HG03432 (cell line): Measurements from ENCODE around the gene SRXN1.

Source experiments
- ATAC-seq: cut with Tn5 transposase; IDR thresholded peaks from one replicate; pipeline ENCODE4 v1.9.1; 2021; ENCODE audit warnings: mild to moderate bottlenecking, moderate library complexity; ENCODE audit not compliant: unreplicated experiment

The SRXN1 gene

DNA sequence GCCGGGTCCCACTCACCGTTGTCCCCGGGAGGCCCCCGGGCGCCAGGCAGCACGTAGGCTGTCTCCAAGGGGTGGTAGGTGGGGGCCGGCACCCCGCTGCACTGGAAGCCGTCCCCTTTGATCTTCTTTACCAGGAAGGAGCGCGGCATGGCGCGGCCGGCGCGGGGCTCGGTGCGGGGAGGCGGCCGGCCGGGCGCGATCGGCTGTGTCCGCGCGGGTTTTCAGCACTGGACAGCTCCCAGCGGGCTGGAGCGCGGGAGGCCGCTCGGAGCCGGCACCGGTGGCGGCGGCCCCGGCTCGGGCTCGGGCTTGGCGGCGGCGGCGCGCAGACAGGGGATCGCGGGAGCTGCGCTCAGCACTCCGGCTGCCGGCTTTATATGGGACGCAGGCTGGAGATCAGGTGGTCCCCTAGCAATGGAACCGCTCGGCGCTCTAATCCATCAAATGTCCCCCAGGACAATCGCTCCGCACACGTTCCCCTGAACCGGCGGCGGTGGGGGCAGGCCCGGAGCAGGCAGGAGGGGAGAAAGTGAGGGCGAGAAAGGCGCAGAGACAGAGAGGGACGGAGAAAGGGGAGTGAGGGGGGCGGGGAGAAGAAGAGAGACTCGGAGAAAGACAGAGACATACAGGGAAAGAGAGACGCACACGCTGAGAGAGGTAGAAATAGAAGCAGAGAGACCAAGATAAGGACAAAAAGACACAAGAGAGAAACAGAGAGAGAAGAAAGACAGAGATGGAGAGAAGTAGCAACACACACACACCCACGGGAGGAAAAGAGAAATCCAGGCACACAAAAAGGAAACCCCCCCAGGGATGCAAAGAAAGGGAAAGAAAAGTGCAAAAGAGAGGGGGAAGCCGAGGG is 22.7 kb upstream of the SRXN1 start, which contains the start of gene SCRT2:
TSS of gene SCRT2 (minus strand) at position 350 of the 862 bp plus-strand sequence. CDS start at position 149, 201 bp downstream.
- no peak for ATAC-seq

DNA sequence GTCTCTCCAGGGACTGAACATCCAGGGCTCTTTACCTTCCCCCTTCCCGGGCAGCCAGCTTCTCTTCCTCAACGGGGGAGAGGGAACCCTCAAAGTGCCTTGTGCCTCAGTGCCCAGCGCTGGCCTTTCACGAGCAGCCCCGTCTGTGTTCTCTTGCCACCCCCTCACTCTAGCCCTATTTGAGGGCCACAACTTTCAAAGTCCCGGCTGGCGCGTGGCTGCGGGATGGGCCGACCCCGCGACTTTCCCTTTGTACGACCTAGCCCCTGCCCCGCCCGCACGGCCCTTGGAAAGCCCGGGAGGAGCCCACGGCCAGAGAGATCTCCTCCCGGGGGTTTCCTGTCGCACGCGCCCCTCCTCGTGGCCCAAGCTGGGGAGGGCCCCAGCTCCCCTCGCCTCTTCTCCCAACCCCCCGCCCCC is 22.0 kb upstream of the SRXN1 start:
- ATAC-seq = no peak

DNA sequence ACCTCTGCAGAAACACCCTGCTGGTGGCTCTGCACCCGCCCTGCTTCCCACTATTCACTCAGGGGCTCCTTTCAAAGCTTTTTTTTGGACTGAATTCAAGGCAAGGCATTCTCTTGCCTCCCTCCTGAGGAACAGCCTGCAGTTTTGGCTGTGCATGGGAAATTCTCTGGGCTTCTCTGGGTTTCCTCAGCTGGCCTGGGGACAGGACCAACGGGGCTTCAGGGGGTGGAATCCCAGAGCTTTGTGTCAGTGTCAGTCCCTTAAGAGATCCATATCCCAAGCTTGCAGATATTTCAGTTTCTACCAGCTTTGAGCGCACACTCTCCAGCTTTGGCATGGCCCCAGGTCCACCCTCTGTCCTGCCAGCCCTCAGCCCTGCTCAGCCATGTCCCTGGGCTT is 20.6 kb upstream of the SRXN1 start:
- ATAC-seq = no peak

DNA sequence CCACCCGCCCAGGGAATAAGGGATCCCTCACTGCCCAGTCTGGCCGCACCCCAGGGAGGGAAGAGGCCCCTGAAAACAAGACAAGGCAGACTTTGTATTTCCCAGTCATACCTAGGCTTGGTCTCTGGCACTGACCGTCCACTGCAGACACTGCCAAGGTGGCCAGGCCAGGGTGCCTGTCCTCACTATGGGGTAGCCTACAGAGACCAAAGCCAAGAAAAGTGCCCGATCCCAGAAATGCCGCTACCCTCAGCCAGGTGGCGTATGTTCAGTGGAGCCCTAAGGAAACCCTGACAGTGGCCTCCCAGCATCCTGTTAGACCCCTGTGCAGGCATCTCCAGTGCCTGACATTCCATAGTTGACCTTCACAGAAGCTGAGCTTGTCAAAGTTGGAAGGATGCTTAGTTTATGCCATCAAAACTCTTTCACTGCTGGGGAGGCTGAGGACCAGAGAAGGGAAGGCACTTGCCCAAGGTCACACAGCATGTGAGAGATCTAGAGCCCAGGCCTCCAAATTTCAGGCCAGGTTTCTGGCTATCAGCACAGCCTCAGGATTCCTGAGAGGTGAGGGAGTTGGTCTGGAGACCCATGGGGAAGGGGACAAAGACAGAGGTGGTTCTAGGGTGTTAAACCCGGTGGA is 20.1 kb upstream of the SRXN1 start:
- no peak for ATAC-seq

DNA sequence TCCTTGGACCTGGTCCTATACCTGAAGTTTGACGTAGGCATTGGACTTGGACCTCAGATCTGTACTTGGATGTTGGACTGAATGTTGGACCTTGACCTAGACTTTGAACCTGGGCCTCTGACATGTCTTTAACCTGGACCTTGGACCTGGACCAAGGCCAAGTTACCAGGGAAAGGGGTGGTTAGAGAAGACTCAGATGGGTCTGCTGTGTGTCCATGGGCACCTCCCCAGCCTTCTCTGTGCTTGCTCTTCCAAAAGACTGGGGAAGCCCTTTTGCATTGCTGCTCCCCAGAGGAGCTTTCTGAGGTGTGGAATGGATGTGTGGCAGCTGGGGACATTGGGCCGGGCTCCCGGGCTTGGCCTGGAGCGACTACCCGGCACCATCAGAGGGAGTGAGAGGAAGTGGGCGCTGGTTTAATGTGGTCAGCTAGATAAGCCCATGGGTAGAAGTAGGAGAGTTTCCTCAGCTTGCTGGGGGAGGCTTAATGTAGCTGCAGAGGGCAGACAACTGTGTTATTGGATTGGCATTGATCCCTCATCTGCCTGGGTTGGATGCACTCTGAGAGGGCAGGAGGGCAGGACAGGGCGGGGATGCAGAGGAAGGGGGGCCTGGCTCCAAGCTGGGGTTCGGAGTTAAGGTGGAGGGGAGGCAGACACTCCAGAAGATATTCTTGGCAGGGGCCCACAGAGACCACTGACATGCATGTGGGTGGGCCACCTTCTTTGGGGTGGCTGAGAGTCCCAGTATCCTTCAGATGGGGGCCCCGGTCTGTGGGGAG is 18.4 kb upstream of the SRXN1 start:
- no peak for ATAC-seq

DNA sequence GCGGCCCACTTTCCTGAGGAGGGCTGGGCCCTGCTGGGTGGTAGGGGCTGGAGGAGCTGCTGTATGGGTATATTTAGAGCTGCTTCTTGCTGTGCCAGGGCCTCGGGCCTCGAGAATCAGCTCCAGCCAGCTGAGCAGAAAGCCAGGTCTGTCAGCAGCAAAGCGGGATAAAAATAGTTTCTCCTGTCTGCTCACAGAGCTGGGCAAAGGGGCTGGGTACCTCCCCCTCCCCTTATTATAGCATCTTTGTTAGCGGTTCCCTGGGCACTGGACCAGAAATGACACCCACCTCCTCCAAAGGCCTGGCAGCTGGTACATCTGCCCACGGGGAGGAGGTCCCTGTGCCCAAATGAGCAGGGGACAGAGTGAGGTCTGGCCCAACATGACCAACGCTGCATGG is 16.6 kb upstream of the SRXN1 start:
- ATAC-seq = no peak

DNA sequence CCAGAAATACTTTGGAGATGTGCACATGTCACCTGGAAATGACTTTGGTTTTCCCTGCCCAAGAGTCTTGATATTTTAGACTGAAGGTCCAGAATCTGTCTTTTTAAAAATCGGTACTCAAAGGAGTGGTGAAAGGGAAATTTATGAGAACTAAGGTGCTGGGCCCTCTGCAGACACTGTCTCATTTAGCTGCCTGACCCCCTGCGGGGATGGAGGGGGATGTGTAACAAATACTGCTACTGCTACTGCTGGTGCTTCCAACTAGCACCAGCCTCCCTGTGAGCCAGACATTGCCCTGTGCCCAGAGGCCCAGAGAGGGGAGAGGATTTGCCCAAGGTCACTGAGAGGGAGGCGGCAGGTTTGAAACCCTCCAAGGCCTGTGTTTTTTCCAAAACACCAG is 15.6 kb upstream of the SRXN1 start:
- ATAC-seq = no peak

DNA sequence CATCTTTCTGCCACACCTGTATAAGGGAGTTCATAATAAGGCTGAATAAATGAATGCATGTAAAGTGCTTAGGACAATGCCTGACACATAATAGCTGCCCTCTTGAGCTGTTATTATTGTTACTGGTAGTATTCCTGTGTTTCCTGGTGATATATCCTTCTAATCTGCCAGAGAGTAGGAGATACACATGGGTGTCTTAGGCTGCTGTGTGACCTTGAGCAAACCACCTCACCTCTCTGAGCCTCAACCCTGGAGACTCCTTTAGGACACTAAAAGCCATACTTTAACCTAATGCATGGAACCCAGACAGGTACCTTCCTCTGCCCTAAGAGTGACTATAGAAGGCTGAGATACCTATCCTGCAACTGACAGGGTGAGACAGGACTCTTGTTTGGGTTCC is 15.1 kb upstream of the SRXN1 start:
- ATAC-seq = no peak

DNA sequence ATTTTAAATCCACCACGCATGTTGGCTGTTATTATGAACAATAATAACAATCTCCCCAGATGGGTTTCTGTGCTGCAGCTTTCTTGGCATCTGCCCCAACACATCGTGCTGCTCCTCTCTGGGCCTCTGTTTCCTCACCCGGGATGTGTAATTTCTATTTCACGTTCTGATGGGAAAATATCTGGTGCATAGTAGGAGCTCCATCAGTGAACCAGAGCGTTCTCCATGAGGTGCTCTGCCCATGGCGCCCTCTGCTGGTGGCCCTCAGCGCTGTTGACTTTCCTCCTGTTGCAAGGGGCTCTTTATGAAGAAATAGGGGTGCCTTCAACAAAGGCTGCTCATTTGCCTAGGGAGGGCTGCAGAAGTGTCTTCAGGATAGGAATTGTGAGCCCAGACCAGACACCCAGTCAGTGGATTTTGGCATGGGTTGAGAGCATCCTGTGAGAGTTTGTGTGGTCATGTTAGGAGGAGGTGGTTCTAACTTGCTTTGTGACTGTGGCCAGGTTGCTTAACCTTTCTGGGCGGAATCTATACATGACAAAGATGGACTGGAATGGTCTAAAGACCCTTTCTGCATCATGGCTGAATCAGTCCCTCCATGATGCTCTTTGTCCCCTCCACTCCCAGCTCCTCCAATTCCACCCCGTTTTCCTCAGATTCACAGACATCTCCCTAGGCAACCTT is 14.5 kb upstream of the SRXN1 start:
- ATAC-seq = no peak

DNA sequence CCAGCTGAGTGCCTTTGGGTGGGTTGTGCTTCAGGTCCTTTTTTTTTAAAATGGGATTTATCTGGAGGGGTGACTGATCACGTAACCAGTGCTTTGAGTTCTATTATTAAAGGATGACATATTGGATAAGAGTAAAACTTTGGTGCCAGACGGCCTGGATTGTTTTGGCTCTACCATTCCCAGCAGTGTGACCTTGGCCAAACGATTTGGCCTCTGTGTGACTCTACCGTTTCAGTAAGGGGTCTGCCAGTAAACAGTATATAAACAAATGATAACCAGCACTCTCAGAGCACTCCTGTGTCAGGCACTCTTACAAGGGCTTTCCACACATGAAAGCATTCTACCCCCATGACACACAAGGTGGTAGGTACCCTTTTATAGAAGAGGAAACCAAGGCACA is 13.9 kb upstream of the SRXN1 start:
- no peak for ATAC-seq

DNA sequence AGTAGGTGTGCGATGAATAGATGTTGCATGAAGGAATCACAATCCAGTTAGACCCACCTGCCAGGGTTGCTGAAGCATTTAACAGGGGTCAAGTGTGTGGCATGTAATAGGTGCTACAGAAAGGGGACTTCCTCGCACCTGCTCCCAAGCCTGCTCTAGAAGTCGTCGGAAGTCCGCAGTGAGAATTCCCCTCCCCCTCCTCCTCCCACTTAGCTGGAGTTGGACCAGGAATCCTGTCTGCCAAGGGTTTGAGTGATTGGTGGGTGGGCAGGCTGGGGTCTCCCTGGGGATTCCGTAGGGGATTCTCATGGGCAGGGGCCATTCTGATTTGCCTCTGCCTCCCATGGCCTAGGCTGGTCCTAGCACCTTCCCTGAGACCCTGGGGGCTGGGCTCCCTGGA is 12.3 kb upstream of the SRXN1 start:
- ATAC-seq = no peak

DNA sequence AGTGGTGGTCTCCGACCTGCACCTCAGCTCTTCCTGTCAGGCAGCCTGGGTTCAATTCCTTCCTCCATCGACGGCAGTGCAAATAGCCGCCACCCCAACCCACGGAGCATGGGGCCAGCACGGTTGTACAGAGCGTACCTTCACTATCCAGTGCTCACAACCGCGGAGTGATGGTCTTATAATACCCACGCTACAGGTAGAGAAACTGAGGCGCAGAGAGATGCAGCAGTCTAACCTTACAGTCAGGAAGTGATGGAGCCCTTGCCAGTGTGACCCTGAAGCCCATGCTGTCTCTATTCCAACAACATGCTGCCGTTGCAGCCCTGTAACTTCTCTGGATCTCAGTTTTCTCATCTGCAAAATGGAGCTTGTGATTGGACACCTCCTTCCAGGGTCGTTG is 11.6 kb upstream of the SRXN1 start:
- no peak for ATAC-seq

DNA sequence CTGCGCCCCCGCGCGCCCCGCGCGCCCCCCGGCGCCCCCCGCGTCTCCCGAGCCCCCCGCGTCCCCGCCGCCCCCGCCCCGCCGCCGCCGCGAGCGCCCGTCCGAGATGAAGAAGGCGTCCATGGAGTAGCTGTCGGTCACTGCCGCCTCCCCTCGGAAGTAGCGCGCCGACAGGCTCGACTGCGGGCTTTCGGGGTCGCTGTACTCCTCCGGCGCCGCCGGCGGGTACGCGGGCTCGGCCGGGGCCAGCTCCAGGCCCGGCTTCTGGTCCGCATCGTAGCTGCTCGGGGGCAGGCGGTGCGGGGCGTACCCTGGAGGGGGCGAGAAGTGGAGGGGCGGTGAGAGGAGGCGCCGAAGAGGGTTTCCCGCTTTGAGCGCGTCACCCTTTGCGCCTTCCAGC is 11.2 kb upstream of the SRXN1 start:
- ATAC-seq = no peak

DNA sequence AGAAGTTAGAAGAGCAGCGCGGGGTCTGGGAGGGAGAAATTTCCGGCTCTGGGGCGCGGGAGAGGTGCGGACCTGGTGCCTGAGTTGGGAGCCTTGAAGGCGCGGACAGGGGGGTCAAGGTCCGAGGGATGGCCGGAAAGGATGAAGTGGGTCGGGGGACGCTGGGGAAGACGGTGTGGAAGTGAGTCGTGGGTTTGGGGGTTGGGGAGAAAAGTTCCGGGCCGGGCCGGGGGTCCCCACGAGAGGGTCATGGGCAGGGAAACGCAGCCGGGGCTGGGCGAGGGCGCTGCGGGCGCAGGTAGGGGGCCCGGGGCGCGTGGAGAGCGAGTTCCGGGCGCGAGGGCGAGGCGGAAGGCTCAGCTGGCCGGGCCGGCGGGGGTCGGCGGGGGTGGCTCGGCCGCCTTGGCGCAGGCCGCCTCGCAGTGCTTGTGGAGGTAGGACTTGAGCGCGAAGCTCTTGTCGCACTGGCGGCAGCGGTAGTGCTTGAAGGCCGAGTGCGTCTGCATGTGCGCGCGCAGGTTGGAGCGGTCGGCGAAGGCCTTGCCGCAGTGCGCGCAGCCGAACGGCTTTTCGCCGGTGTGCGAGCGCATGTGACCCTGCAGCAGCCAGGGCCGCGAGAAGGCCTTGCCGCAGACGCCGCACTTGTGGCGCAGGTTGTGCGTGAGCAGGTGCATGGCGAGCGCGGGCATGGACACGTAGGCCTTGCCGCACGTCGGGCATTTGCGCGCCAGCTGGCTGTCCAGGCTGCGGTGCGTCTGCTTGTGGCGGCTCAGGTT is 10.5 kb upstream of the SRXN1 start:
- no peak for ATAC-seq

DNA sequence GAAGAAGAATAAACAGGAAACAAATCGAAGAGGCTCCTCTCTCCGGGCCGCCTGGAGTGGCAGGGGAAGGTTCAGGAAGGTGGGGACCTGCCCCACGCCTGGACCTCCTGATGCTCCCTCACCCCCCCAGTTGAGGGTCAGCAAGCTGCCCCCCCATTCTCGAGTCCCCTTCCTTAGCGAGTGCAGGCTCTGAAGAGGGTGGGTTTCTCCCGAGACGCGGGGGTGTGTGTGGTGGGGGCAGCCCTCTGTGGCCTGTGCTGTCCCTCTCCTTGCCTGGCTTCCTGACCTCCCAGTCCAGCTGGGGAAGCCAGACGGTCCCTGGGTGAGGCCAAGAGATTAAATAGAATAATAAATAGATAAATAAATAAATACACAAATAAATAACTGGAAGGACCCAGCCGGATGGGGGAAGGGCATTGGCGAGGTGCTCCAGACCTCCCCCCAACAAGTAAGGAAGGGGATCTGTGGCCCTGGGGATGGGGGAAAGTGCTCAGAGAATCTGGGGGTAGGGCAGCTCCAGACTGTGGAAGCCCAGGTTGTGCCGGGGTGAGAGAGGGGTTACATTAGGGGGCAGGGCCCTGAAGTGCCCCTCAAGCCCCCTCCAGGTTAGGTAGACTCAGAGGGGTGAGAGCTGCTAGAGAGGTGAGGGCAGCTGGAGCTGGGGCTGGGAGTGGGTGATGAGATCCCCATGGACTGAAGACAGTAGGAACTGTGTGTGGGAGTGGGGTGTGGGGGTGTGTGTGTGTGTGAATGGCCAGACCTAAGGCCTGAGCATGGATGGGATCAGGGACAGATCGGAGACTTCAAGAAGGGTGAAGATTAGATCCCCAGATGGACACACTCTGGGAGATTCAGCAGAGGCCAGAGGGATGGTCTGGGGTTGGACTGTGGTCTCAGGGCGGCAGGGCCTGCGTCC is 9.5 kb upstream of the SRXN1 start:
- ATAC-seq = no peak

DNA sequence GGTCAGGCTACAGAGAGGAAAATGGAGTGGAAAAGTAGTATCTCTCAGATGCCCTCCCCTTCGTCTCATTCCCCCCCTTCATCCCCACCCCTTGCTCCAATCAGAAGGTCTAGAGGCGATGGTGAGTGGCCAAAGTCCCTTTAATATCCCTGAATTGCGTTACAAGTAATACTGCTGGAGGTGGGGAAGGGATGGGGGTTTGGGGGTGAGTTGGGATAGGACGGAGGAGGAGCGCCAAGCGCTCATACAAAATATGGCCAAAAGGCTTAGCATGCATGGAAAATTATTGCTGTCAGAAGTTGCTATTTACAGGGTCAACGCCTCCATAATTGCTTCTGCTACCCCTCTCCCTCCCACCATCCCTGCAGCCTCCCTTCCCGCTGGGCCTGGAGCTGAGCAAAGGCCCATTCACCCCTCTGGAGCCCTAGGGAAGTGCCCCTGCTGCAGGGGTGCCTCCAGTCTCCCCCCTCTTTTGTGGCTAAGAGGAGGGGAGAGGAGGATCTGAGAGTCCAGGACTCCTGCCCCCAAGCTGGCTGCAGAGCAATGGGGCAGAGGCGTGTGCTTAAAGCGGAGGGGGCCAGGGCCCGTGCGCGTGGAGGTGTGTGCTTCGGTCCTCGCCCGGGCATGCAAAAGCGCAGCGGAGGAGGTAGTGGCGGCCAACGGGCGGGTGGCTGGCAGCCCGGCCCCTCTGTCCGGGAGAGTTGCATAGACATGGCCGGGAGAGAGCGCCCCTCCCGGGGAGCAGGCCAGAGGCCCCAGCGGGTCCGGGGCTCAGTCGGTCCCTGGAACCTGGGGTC is 8.7 kb upstream of the SRXN1 start:
- no peak for ATAC-seq

DNA sequence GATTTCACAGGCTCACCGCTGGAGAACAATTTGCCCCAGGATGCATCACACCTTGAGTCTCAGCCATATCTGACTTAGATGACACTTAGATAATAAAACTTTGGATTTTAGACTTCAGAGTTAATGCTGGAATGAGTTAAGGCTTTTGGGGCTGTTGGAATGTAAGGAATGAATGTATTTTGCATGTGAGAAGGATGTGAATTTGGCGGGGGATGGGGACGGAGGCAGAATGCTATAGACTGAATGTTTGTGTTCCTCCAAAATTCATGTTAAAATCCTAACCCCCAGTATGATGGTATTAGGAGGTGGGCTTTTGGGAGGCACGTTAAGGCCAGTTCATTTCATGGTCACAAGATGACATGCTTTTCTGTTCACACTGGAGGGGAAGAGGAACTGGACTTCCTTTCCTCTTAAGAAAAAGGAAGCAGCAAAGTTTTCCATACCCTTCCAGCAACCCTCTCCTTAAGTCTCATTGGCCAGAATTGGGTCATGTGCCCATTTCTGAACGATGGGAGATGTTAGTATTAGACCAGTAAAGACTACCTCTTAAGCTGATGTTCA is 5.8 kb upstream of the SRXN1 start:
- ATAC-seq = no peak

DNA sequence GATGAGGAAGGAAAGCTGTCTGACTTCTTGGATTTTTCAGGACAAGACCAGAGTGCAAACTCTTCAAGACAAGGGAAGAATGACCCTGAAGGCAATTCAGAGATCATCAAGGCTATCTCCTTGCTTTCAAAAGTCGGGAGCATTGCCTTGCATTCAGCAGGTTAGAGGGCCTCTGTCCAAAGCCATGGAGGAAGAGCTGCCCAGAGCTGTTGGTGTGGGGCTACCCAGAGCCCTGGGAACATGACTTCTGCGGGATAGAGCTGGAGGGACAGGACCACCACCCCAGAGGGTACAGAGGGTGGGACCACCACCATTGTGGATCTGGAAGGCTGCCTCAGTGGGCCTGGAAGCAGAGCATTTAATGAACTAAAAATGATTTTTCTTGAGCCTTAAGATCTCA is 5.2 kb upstream of the SRXN1 start:
- ATAC-seq = no peak
